Measurements from ENCODE around the gene GSTA2. TPM values are rescaled to one million over a fixed set of nuclear protein-coding genes. Genes with fewer than 3 reads are reported as not detected.
"Not testable (repeated sequence)": the region's sequence is repeated elsewhere in the genome, so short reads cannot be mapped to it uniquely, and the experiment has no call there.

Gene GSTA2
- not detected for total RNA-seq

DNA sequence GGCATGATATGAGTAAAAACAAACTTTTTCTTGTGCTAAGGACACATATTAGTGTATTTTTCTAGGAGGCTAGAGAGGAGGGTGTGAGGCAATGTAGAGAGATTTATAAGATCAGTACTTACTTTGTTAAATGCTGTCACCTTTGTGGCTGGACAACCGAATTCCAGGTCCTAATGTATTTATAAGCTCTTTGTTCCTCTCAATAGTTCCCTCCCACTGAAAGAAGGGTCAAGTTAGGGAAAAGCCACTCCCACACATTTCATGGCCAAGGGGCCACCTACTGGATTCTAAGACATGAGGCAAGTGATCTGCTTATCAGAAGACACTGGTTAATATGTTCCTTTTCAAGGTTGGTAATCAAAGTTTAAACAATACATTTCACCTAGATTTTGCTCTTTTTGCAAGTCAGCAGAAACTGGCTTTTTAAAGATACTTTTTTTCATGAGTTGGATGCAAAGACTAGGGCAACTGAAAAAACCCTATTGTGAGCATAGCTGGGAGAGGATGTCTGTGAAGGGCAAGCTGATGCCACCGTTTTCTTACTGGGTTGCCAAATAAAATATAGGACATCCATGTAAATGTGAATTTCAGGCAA is at the start of gene GSTA2:
Gene GSTA2, minus strand, starts transcription at position 154 of the 595 bp plus-strand sequence. CDS start 5,528 bp downstream, outside the sequence.
- intact Hi-C loops (cut with DNase I; ENCODE audit: low total_unique reads); DNase-seq (ENCODE audit: low spot score in 2 of 2); H3K4me3 ChIP-seq (ENCODE audit: low read depth, poor library complexity, severe bottlenecking): not testable (repeated sequence)
- WGBS, 2 donors = 62 to 71% methylated on average over 2 of the region's 2 CpGs

DNA sequence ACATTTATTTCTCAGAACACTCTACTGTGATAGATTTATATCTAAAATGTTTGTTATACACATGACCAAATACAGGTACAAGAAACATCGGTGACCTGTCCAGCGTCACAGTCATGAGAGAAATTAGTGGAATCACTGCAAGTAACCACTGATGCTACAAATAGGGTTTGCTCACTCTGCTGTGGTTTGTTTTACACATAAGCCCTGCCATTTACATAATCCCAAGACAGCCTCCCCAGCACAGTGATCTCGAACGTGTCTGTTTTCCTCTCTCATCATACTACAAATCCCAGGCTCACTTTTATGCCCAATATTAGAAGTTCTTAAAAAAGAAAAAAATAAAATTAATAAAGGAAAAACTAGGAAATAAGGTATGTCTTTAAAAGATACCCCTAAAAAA is 46.5 kb upstream of the GSTA2 start:
- WGBS, 2 donors = 80 to 83% methylated on average over 4 of the region's 4 CpGs
- intact Hi-C loops (cut with DNase I; ENCODE audit: low total_unique reads); H3K4me3 ChIP-seq (ENCODE audit: low read depth, poor library complexity, severe bottlenecking); DNase-seq (ENCODE audit: low spot score in 2 of 2): not testable (repeated sequence)

DNA sequence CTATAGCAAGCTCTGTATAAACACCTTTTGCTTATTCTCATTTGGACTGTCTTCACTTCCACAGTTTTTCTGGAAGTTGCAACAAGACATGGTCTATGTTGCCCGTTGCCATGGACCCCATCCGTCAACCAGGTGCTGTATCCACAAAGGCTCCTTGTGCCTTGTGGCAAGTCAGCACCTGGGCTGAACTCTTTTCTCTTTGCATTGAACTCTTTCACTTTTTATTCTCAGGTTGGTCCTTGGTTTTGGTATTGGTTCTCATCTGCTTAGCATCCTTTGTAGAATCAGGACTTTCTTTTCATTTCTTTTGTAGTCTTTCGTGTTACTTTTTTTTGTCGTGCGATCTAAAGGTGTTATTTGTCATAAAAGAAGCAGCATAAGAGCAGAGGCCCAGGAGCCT is 45.4 kb upstream of the GSTA2 start:
- intact Hi-C loops (cut with DNase I; ENCODE audit: low total_unique reads) = no loop called here
- DNase-seq (ENCODE audit: low spot score in 2 of 2) = no peak
- WGBS, 2 donors = 91 to 93% methylated on average over 5 of the region's 5 CpGs
- H3K4me3 ChIP-seq (ENCODE audit: low read depth, poor library complexity, severe bottlenecking) = no peak overlapping the region
- TF ChIP-seq, protein P1, sequence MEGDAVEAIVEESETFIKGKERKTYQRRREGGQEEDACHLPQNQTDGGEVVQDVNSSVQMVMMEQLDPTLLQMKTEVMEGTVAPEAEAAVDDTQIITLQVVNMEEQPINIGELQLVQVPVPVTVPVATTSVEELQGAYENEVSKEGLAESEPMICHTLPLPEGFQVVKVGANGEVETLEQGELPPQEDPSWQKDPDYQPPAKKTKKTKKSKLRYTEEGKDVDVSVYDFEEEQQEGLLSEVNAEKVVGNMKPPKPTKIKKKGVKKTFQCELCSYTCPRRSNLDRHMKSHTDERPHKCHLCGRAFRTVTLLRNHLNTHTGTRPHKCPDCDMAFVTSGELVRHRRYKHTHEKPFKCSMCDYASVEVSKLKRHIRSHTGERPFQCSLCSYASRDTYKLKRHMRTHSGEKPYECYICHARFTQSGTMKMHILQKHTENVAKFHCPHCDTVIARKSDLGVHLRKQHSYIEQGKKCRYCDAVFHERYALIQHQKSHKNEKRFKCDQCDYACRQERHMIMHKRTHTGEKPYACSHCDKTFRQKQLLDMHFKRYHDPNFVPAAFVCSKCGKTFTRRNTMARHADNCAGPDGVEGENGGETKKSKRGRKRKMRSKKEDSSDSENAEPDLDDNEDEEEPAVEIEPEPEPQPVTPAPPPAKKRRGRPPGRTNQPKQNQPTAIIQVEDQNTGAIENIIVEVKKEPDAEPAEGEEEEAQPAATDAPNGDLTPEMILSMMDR (IDR thresholded peaks at IDR 0.05) = no peak

DNA sequence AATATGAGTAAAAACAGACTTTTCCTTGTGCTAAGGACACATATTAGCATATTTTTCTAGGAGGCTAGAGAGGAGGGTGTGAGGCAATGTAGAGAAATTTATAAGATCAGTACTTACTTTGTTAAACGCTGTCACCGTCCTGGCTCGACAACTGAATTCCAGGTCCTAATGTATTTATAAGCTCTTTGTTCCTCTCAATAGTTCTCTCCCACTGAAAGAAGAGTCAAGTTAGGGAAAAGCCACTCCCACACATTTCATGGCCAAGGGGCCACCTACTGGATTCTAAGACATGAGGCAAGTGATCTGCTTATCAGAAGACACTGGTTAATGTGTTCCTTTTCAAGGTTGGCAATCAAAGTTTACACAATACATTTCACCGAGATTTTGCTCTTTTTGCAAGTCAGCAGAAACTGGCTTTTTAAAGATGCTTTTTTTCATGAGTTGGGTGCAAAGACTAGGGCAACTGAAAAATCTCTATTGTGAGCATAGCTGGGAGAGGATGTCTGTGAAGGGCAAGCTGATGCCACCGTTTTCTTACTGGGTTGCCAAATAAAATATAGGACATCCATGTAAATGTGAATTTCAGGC is 40.5 kb upstream of the GSTA2 start, which contains the start of gene GSTA1:
Gene GSTA1, minus strand, starts transcription at position 149 of the 588 bp plus-strand sequence. CDS start 4,549 bp downstream, outside the sequence.
- intact Hi-C loops (cut with DNase I; ENCODE audit: low total_unique reads); DNase-seq (ENCODE audit: low spot score in 2 of 2); H3K4me3 ChIP-seq (ENCODE audit: low read depth, poor library complexity, severe bottlenecking): not testable (repeated sequence)
- 61 to 66% methylated on average over 5 of the region's 5 CpGs for WGBS, 2 donors

DNA sequence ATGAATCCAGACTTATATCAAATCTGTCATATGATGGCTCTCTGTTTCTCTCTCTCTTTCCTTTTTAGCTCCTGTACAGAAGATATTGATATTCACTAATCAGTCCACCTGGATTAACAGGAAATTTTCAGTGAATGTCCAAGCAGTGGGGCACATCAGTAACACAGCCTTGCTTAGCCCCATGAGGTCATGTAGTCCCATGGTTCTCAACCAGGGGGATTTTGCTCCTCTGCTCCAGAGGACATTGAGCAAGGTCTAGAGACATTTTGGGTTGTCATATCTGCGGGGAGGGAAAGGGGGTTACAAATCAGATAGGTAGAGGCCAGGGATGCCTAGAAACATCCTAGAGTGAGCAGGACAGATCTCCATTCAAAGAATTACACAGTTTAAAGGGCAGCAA is 39.5 kb upstream of the GSTA2 start:
- WGBS, 2 donors = 91 to 100% methylated on average over 1 of the region's 1 CpG
- intact Hi-C loops (cut with DNase I; ENCODE audit: low total_unique reads) = no loop called here
- no peak for DNase-seq (ENCODE audit: low spot score in 2 of 2)
- no peak overlapping the region for H3K4me3 ChIP-seq (ENCODE audit: low read depth, poor library complexity, severe bottlenecking)
- TF ChIP-seq, protein P1 (IDR thresholded peaks at IDR 0.05) = no peak
- no peak for TF ChIP-seq POLR2A (IDR thresholded peaks at IDR 0.05)

DNA sequence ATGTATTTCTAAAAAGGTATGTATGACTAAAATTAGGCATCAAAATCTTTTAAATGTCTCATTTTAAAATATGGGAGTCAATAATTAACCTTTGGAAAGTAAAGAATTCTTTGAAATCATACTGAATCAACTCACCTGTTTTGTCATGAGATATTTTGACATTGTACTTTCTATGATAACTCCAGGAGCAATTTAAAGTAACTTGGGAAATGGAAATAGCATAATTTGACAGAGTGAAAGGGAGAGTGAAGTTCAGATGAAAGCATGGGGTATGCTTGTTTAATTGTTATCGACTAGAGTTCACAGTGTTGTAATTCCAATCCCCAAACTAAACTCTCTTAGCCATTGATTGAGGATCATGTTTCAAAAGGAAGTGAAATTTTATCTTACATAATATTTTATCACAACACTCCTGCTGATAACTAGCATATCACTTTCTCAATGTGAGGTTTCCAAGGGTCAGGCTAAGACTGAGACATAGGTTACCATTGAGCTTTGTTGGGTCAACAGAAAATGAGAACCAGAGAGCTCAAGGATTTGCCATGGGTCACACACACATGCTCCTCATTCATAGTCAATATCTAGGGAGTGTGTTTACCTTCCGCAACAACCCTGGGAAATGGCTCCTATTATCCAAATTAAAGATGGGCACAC is 38.0 kb upstream of the GSTA2 start:
- 84 to 89% methylated on average over 2 of the region's 2 CpGs for WGBS, 2 donors

DNA sequence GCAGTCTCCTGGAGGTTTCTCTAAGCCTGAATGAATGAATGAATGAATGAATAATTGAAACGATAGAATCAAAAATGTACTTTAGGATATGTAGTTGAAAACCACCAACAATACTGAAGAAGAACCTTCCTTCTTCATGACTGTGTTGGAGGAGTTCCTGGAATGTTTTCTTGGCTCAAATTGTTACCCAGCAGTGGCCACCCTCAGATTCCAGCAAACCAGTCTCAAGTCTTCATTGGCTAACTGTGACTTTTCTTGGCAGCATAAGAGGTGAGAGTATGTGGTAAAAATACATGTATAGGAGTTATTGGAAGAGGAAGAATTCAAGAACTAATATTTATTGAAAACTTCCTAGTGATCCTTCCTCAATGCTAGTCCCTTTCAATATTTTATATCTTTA is 36.0 kb upstream of the GSTA2 start:
- intact Hi-C loops (cut with DNase I; ENCODE audit: low total_unique reads); DNase-seq (ENCODE audit: low spot score in 2 of 2); H3K4me3 ChIP-seq (ENCODE audit: low read depth, poor library complexity, severe bottlenecking): not testable (repeated sequence)
- 75 to 84% methylated on average over 1 of the region's 1 CpG for WGBS, 2 donors

More for the DNA sequence above, 38.0 kb upstream of the GSTA2 start:
- intact Hi-C loops (cut with DNase I; ENCODE audit: low total_unique reads) = no loop called here
- H3K4me3 ChIP-seq (ENCODE audit: low read depth, poor library complexity, severe bottlenecking) = no peak overlapping the region
- TF ChIP-seq, protein P1 (IDR thresholded peaks at IDR 0.05) = no peak
- TF ChIP-seq POLR2A (IDR thresholded peaks at IDR 0.05) = no peak
- DNase-seq (ENCODE audit: low spot score in 2 of 2) = no peak

DNA sequence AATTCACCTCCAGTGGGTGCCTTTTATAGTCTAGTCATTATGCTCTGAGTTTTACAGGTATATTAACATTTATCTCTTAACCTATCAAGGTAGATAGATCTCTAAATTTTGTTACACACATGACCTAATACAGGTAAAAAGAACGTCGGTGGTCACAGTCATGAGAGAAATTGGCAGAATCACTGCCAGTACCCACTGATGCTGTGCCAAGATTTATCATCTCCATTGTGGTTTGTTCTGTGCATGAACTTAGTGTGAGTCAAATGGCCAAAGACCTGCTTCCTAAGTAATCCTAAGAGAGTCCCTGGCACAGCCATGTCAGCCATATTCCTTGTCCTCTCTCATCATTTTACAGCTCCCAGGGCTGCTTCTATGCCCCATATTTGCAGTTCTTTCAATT is 31.1 kb upstream of the GSTA2 start:
- DNase-seq (ENCODE audit: low spot score in 2 of 2); intact Hi-C loops (cut with DNase I; ENCODE audit: low total_unique reads); H3K4me3 ChIP-seq (ENCODE audit: low read depth, poor library complexity, severe bottlenecking): not testable (repeated sequence)
- WGBS, 2 donors = 71 to 82% methylated on average over 2 of the region's 2 CpGs
